Hepatic stellate cell (primary cell): Measurements from ENCODE around the gene C12orf57.

Experiments
- DNase-seq: peaks from one replicate; pipeline ENCODE4 v3.0.0; 2011; ENCODE audit warnings: low spot score

C12orf57 gene

GRCh38 chr12:6937481-6938352, 6.1 kb upstream of the C12orf57 start:
- peak; percentile 89 for DNase-seq

DNA sequence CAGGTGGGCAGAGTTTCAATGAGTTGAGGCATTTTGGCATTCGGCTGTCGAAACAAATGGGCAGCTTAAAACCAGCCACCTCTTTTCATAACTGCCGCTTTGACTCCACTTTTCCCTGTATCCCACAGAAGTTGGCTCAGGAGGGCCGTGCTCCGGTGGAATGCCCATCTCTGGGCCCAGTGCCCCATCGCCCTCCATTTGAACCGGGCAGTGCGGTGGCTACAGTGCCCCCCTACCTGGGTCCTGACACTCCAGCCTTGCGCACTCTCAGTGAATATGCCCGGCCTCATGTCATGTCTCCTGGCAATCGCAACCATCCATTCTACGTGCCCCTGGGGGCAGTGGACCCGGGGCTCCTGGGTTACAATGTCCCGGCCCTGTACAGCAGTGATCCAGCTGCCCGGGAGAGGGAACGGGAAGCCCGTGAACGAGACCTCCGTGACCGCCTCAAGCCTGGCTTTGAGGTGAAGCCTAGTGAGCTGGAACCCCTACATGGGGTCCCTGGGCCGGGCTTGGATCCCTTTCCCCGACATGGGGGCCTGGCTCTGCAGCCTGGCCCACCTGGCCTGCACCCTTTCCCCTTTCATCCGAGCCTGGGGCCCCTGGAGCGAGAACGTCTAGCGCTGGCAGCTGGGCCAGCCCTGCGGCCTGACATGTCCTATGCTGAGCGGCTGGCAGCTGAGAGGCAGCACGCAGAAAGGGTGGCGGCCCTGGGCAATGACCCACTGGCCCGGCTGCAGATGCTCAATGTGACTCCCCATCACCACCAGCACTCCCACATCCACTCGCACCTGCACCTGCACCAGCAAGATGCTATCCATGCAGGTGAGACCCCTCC, 5.2 kb upstream of the C12orf57 start:
- DNase-seq = no peak

DNA sequence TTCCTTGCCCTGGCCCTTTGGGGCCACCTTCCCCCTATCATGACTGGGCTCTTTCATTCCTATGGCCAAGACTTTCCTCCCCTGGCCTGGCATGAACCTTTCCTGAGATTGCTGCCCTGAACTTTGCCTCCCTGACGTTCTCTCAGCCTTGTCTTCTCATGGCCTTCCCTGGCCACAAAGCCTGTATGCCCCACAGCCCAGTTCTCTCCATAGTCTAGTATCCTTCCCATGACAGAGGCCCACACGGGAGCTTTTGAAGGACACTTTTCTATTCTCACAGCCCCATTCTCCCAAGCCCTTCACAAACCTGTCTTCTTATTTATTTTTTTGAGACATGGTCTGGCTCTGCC, 4.7 kb upstream of the C12orf57 start:
- no peak for DNase-seq

DNA sequence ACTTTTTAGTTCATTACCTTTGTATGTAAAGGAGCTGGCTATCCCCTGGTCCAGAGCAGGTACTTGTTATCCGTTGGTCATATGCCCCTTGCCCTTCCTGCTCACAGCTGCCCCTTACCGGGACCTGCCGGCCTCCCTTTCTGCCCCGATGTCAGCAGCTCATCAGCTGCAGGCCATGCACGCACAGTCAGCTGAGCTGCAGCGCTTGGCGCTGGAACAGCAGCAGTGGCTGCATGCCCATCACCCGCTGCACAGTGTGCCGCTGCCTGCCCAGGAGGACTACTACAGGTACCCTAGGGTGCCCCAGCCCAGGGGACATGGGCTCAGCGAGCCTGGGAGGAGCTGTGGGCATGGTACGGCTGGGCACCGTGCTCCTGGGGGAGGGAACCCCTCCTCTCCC, 2.6 kb upstream of the C12orf57 start:
- no peak for DNase-seq

DNA sequence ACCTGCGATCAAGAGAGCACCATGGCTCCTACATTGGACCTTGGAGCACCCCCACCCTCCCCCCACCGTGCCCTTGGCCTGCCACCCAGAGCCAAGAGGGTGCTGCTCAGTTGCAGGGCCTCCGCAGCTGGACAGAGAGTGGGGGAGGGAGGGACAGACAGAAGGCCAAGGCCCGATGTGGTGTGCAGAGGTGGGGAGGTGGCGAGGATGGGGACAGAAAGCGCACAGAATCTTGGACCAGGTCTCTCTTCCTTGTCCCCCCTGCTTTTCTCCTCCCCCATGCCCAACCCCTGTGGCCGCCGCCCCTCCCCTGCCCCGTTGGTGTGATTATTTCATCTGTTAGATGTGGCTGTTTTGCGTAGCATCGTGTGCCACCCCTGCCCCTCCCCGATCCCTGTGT, 2.0 kb upstream of the C12orf57 start:
- DNase-seq = no peak

DNA sequence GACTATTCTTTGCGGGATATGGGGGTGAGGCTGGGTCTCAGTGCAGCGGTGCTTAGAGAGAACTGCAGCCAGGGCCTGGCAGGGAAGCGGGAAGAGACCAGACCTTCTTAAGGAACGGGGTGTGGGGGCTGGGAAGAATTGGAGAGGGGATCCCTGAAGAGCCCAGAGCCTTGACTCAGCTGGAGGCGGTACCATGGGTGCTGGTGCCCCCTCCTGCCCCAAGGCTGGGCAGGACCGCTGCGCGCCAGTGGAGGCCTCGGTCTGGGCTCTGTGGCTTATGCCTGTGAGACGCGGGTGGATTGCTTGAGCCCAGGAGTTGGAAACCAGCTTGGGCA, 1.5 kb upstream of the C12orf57 start:
- DNase-seq = no peak

DNA sequence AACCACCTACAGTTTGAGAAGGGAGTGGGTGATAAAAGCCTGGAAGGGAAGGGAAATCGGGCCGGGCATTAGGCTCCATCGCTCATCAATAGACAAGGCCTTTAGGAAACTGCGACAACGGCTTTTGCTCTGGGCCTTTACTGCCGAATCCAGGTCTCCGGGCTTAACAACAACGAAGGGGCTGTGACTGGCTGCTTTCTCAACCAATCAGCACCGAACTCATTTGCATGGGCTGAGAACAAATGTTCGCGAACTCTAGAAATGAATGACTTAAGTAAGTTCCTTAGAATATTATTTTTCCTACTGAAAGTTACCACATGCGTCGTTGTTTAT, 467 bp upstream of the C12orf57 start:
- peak; percentile 98 for DNase-seq

DNA sequence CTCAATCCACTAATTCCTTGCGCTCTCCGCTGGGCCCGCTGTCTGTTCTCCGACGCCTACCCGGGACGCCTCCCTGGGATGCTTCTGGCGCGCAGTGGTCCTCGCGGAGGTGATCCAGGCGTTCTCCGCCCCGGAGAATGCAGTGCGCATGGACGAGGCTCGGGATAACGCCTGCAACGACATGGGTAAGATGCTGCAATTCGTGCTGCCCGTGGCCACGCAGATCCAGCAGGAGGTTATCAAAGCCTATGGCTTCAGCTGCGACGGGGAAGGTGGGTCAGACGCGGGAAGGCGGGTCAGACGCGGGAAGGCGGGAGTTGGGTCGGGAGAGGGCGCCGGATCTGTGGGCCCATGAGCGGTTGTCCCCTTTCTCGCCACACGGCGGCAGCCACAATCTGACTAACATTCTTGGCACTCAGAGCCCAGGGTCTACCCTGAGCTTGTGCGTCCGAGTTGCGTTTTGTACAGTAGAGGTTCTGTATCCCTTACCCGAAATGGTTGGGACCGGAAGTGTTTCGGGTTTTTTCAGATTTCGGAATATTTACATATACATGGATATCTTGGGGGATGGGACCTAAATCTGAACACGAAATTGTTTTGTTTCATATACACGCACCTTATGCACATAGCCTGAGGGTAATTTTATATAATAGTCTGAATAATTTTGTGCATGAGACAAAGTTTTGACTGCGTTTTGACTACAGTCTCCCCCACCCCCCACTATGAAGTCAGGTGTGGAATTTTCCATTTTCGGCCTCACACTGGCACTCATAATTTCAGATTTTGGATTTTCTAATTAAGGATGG, 762 bp downstream of the C12orf57 start:
- DNase-seq = peak; percentile 93

DNA sequence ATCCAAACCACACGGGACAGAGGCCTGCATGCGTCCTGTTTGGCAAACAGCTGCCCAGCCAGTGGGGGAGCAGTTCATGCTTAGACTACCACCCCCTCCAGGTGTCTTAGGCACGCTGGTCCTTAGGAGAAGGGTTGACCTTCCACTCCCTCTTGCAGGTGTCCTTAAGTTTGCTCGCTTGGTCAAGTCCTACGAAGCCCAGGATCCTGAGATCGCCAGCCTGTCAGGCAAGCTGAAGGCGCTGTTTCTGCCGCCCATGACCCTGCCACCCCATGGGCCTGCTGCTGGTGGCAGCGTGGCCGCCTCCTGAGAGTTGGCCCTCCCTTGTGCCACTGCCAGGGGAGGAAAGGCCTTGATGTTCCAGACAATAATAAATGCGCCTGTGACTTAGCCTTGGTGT, 1.8 kb downstream of the C12orf57 start:
- no peak for DNase-seq

- DNase-seq = no peak
These were observed 2.5 kb downstream of the C12orf57 start for GRCh38 chr12:6946033-6946919.

GRCh38 chr12:6946920-6947374, 3.1 kb downstream of the C12orf57 start:
- no peak for DNase-seq

DNA sequence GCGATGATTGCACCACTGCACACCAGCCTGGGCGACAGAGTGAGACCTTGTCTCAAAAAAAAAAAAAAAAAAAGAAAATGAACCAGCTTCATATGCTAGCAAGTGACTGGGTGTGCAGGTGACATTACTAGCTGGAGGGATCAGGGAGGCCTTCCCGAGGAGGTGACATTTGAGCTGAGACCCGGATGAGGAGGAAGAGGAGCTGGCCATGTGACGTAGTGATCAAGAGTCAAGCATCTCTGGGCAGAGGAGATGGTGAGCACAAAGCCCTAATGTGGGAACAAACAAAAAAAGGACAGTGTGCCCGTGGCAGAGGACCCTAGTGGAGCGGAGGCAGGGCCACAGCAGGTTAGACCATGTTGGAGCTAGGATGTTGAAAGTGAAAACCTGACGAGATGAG, 3.8 kb downstream of the C12orf57 start:
- DNase-seq = no peak

- DNase-seq = no peak
These were observed 5.2 kb downstream of the C12orf57 start for GRCh38 chr12:6948873-6949594.

- DNase-seq = no peak
These were observed 6.6 kb downstream of the C12orf57 start for GRCh38 chr12:6950401-6950801.

DNA sequence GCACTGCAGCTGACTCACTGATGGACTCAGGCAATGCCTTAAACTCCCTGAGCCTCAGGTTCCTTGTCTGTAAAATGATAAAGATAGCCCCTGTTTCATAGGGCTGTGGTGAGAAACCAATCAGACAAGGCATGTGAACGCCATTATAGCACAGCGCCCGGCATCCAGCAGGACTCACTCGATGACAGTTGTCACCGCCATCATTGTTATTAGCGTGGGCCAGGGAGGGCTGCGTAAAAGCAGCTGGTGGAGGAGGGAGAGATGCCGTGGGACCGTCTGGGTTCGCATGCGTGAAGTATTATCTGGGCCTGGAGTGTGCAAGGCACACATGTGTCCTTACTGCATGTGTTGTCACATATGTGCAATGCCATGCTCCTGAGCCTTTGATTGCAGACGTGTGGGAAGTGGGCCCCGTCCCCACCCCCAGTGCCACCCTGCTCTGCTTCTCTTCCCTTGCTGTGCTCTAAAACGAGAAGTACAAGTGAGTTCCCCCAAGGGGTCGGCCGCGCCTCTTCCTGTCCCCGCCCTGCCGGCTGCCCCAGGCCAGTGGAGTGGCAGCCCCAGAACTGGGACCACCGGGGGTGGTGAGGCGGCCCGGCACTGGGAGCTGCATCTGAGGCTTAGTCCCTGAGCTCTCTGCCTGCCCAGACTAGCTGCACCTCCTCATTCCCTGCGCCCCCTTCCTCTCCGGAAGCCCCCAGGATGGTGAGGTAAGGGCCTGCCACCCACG, 7.2 kb downstream of the C12orf57 start, which contains the start of gene PTPN6:
PTPN6 (plus strand) TSS at position 546 of the 730 bp plus-strand sequence; CDS start at position 703, 157 bp downstream.
- no peak for DNase-seq

- no peak for DNase-seq
These were observed 7.8 kb downstream of the C12orf57 start for GRCh38 chr12:6951551-6952120.

- DNase-seq = no peak
These were observed 8.5 kb downstream of the C12orf57 start for GRCh38 chr12:6952121-6952862.

- no peak for DNase-seq
These were observed 9.1 kb downstream of the C12orf57 start for GRCh38 chr12:6952863-6953441.
